ENCODE measurements around the gene COL6A1. TPM values are rescaled to one million over a fixed set of nuclear protein-coding genes. Genes with fewer than 3 reads are reported as not detected.

Gene COL6A1
- total RNA-seq, 1 experiment from 2014 or later = 87.5 TPM

- intact Hi-C loops (cut with micrococcal nuclease) = no loop called here
- Histone ChIP-seq H3K27me3 (ENCODE audit: insufficient read depth, low read length) (no peaks in the 10 kb centered on the region; the same call in 1 of the 2 replicates), H3K9me3 (ENCODE audit: control insufficient read depth in 1 of 2, insufficient read depth in 1 of 2, low read depth in 1 of 2, low read length in 2 of 2) (no peaks in the 10 kb centered on the region), H3K36me3 (ENCODE audit: control insufficient read depth in 1 of 2, insufficient read depth in 2 of 2, low read length in 2 of 2) (no peaks in the 10 kb centered on the region), H3K79me2 (ENCODE audit: insufficient read depth, low read length) (no peaks in the 10 kb centered on the region), H3K4me1 (ENCODE audit: control insufficient read depth in 1 of 2, insufficient read depth in 2 of 2, low read length in 2 of 2) (peaks cover 0 to 17% of the 10 kb centered on the region in 2 experiments; a peak in 2 of 4 replicates), H2AFZ (ENCODE audit: low read depth, low read length, poor library complexity, severe bottlenecking) (no peak overlapping the region), H3K4me2 (ENCODE audit: low read length) (peak overlapping the region; percentile 44), H4K20me1 (ENCODE audit: insufficient read depth) (no peaks in the 10 kb centered on the region), H3K27ac (ENCODE audit: low read depth, low read length) (no peak overlapping the region), H3K9ac (ENCODE audit: low read length) (no peak overlapping the region), H3K9me2 (ENCODE audit: insufficient read depth) (no peaks in the 10 kb centered on the region), H3K4me3 (replicated peaks in 1 of 2; ENCODE audit: low read depth in 1 of 2, low read length in 2 of 2) (no peak overlapping the region)
- POLR2A ChIA-PET = no interaction called here
- no TSS peak for BruUV-seq (replicated peaks)
- no peak for TF ChIP-seq EGR1 (IDR thresholded peaks at IDR 0.05; ENCODE audit: low read depth)
- no peak for TF ChIP-seq RAD21 (IDR thresholded peaks at IDR 0.05; ENCODE audit: low read depth)
- no peak for TF ChIP-seq TCF7L2 (IDR thresholded peaks at IDR 0.05; ENCODE audit: borderline replicate concordance, extremely low read depth, insufficient read depth, insufficient read length)
- 0 out of 2 replicates have a peak, but pooled peaks have one; percentile 8 for TF ChIP-seq FOSL1 (IDR thresholded peaks at IDR 0.05; ENCODE audit: low read depth)
- DNase-seq (ENCODE audit: low read depth, low spot score) (peak; percentile 33), ATAC-seq (peak; percentile 55; the same call in 1 of the 2 replicates)
- CTCF ChIA-PET = no interaction called here
- RAD21 ChIA-PET (ENCODE audit: low non-redundant PET in 1 of 2, low total read pairs in 2 of 2, uncharacterized antibody in 2 of 2, unreplicated experiment in 2 of 2) = no interaction called here
Measured at GRCh38 chr21:46052703-46053651, 71.4 kb downstream of the COL6A1 start.

- H3K4me2 ChIP-seq (ENCODE audit: low read length) = no peak overlapping the region
- DNase-seq (ENCODE audit: low read depth, low spot score) (no peak), ATAC-seq (0 out of 2 replicates have a peak, but pooled peaks have one; percentile 8)
- CTCF ChIA-PET = no interaction called here
- intact Hi-C loops (cut with micrococcal nuclease) = no loop called here
- H3K36me3 ChIP-seq (ENCODE audit: control insufficient read depth in 1 of 2, insufficient read depth in 2 of 2, low read length in 2 of 2) = no peaks in the 10 kb centered on the region
- no peak overlapping the region for H3K4me3 ChIP-seq (replicated peaks in 1 of 2; ENCODE audit: low read depth in 1 of 2, low read length in 2 of 2)
- no peaks in the 10 kb centered on the region; a peak in 1 of 4 replicates for H3K9me3 ChIP-seq (ENCODE audit: control insufficient read depth in 1 of 2, insufficient read depth in 1 of 2, low read depth in 1 of 2, low read length in 2 of 2)
- peaks cover 0 to 17% of the 10 kb centered on the region in 2 experiments; a peak in 2 of 4 replicates for H3K4me1 ChIP-seq (ENCODE audit: control insufficient read depth in 1 of 2, insufficient read depth in 2 of 2, low read length in 2 of 2)
- RAD21 ChIA-PET (ENCODE audit: low non-redundant PET in 1 of 2, low total read pairs in 2 of 2, uncharacterized antibody in 2 of 2, unreplicated experiment in 2 of 2) = no interaction called here
- no peaks in the 10 kb centered on the region for H3K79me2 ChIP-seq (ENCODE audit: insufficient read depth, low read length)
- POLR2A ChIA-PET = no interaction called here
- no peak overlapping the region for H3K9ac ChIP-seq (ENCODE audit: low read length)
- H3K9me2 ChIP-seq (ENCODE audit: insufficient read depth) = no peaks in the 10 kb centered on the region
- H2AFZ ChIP-seq (ENCODE audit: low read depth, low read length, poor library complexity, severe bottlenecking) = no peak overlapping the region
- no peaks in the 10 kb centered on the region; the same call in 1 of the 2 replicates for H3K27me3 ChIP-seq (ENCODE audit: insufficient read depth, low read length)
- no peak overlapping the region for H3K27ac ChIP-seq (ENCODE audit: low read depth, low read length)
- TF ChIP-seq YY1 (IDR thresholded peaks at IDR 0.05; ENCODE audit: extremely low read depth, insufficient replicate concordance, low read depth, low read length) (no peak), FOSL1 (IDR thresholded peaks at IDR 0.05; ENCODE audit: low read depth) (no peak), CTCF (IDR thresholded peaks at IDR 0.05 in 2 of 3, conservative IDR thresholded peaks at IDR 0.05 in 1 of 3; ENCODE audit: borderline replicate concordance in 1 of 3, insufficient read depth in 1 of 3, low read depth in 2 of 3, low read length in 2 of 3) (no peak), SRF (IDR thresholded peaks at IDR 0.05; ENCODE audit: low read depth) (no peak), REST (IDR thresholded peaks at IDR 0.05; ENCODE audit: low read depth) (no peak), JUND (IDR thresholded peaks at IDR 0.05) (no peak)
- BruUV-seq (replicated peaks) = no TSS peak
- H4K20me1 ChIP-seq (ENCODE audit: insufficient read depth) = no peaks in the 10 kb centered on the region
Measured at GRCh38 chr21:46054031-46054430, 72.5 kb downstream of the COL6A1 start.
